ENCODE data around the gene ZNF296. TPM values are rescaled to one million over a fixed set of nuclear protein-coding genes. Genes with fewer than 3 reads are reported as not detected.

ZNF296 gene
- total and polyA plus RNA-seq, 2 of the 8 experiments (the other 6 are each of a cell fraction or from before 2014, with no cell fraction given), result 2.7 to 7.5 TPM

- H3K4me3 ChIP-seq (ENCODE audit: extremely low read depth in 1 of 4, insufficient read depth in 2 of 4, low read depth in 3 of 4, low read length in 4 of 4), result no peak overlapping the region
- no peak overlapping the region for H3K23ac ChIP-seq (ENCODE audit: insufficient read length)
- H2BK20ac ChIP-seq (ENCODE audit: low read length), result no peak overlapping the region
- POLR2A ChIA-PET (ENCODE audit: partially characterized antibody), result interaction anchor here (0.7 to 2.6 kb wide), 6 partner anchors 9 to 33 kb away, joined by 3 to 6 read pairs (median 5); partner anchors contain the start of genes GEMIN7 and PPP1R37
- peaks cover 32 to 34% of the 10 kb centered on the region in 2 experiments for H4K20me1 ChIP-seq (replicated peaks in 1 of 2; ENCODE audit: control insufficient read depth in 1 of 2, insufficient read depth in 2 of 2, low read length in 2 of 2)
- H3K9me3 ChIP-seq (ENCODE audit: insufficient read depth in 2 of 2, low read depth in 1 of 2, low read length in 1 of 2), result no peaks in the 10 kb centered on the region
- H2BK120ac ChIP-seq (replicated peaks; ENCODE audit: low read depth, low read length), result no peak overlapping the region
- DNase-seq (ENCODE audit: low read depth in 1 of 2, low spot score in 2 of 2) (no peak), FAIRE-seq (no peak)
- no peak overlapping the region for H2BK15ac ChIP-seq (ENCODE audit: low read length)
- H3K23me2 ChIP-seq (ENCODE audit: low read depth, low read length), result no peaks in the 10 kb centered on the region
- peaks cover 0 to 16% (median 4%) of the 10 kb centered on the region in 4 experiments; a peak in 6 of 7 replicates for H3K4me1 ChIP-seq (replicated peaks in 1 of 4; ENCODE audit: control insufficient read depth in 3 of 4, insufficient read depth in 4 of 4, low read length in 3 of 4)
- no peak overlapping the region for H3K27ac ChIP-seq (ENCODE audit: low read depth, low read length)
- H3K79me1 ChIP-seq (ENCODE audit: low read depth, low read length), result peaks cover 37% of the 10 kb centered on the region
- no peak overlapping the region for H3K18ac ChIP-seq (ENCODE audit: extremely low read depth, low read length)
- H4K5ac ChIP-seq (ENCODE audit: insufficient read length, low read depth, low read length), result no peak overlapping the region
- H3K4ac ChIP-seq (replicated peaks; ENCODE audit: insufficient read length, low read depth, low read length), result no peak overlapping the region
- no peak overlapping the region for H3K56ac ChIP-seq (replicated peaks; ENCODE audit: insufficient read length, low read depth, low read length)
- CTCF ChIA-PET (ENCODE audit: partially characterized antibody), result interaction anchor here (0.6 to 8.6 kb wide), 6 partner anchors 10 to 258 kb away, joined by 3 to 73 read pairs (median 8); no protein-coding TSS in a partner anchor
- no peaks in the 10 kb centered on the region for H3K27me3 ChIP-seq (replicated peaks in 1 of 4; ENCODE audit: control insufficient read depth in 3 of 4, extremely low read depth in 1 of 4, insufficient read depth in 3 of 4, low read length in 3 of 4)
- no peaks in the 10 kb centered on the region for H3K36me3 ChIP-seq (ENCODE audit: control insufficient read depth in 2 of 4, insufficient read depth in 4 of 4, low read length in 3 of 4)
- H2AK5ac ChIP-seq (ENCODE audit: low read depth, low read length), result no peak overlapping the region
- H2BK12ac ChIP-seq (ENCODE audit: low read depth, low read length), result no peak overlapping the region
- H2AFZ ChIP-seq (ENCODE audit: low read length), result no peak overlapping the region
- H4K91ac ChIP-seq (replicated peaks; ENCODE audit: insufficient read length, low read length), result no peak overlapping the region
- H4K8ac ChIP-seq (ENCODE audit: extremely low read depth, insufficient read depth, low read length), result no peak overlapping the region
- WGBS, 2 experiments (ENCODE audit: extremely low coverage in 1 of 2, insufficient coverage in 1 of 2, insufficient read length in 1 of 2, insufficient replicate concordance in 2 of 2, low coverage in 1 of 2, low lambda C conversion rate in 2 of 2, missing lambda C conversion rate in 1 of 2), result 91% methylated on average over 11 of the region's 11 CpGs; no CpG with 5 or more reads in 1 of the 2 experiments
- 0 out of 7 replicates have a peak overlapping the region, but pooled peaks of 1 of the 4 experiments have one; percentile 2 for H3K9ac ChIP-seq (replicated peaks in 1 of 4; ENCODE audit: extremely low read depth in 1 of 4, low read depth in 3 of 4, low read length in 3 of 4)
- no peak overlapping the region for H3K14ac ChIP-seq (ENCODE audit: insufficient read length)
- peaks cover 6 to 87% of the 10 kb centered on the region in 2 experiments for H3K79me2 ChIP-seq (ENCODE audit: control insufficient read depth in 1 of 2, insufficient read depth in 2 of 2, low read length in 2 of 2)
- H3K4me2 ChIP-seq (ENCODE audit: insufficient read depth in 1 of 2, low read depth in 2 of 2, low read length in 2 of 2), result no peak overlapping the region
- H2BK5ac ChIP-seq (ENCODE audit: low read depth, low read length), result no peak overlapping the region
These were observed 36.0 kb upstream of the ZNF296 start for GRCh38 chr19:45112111-45112827.

Data from H1 (cell line).